Hematopoietic multipotent progenitor cell treated with erythropoietin and hydrocortisone succinate and interleukin-3 and kit ligand, for 17 days (in vitro differentiated cells): ENCODE measurements around the gene ACAN.
"Not testable (repeated sequence)": the region's sequence is repeated elsewhere in the genome, so short reads cannot be mapped to it uniquely, and the experiment has no call there.

ENCODE experiments used
- DNase-seq: peaks from one replicate; pipeline ENCODE4 v3.0.0-alpha.2; 2015; ENCODE audit warnings: low spot score

ACAN gene

DNA sequence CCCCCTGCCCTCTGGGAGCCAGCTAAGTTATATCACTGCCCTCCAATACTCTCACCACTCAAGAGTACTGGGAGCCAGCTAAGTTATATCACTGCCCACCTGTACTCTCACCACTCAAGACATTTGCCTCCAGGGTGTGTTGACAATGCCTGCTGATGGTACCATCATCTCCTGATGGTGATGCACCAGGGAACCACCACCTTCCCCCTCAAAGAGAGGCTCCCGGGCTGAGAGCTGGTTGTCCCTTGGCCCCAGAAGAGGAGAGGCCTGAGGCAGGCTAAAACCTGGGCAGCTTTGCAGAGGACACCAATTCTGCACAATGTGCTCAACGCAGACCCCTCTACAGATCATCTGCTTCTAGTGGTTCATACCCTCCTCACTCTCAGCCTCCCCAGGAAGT lies 99.6 kb downstream of the ACAN start:
- DNase-seq: no peak

DNA sequence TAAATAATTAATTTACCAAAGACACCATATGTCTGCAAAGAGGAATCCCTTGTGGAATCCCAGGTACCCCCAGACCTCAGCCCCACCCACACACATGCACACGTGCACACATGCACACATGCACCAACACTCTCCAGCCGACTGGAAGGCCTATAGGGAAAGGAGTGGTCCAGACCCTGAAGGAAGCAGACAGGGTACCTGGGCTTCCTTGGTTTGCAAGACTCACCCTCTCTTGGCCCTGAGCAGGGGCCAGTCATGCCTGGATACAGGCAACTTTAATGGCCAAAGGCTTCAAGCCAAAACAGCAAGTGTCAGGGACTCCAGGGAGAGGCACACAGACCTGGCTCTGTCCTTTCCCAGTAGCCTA lies 101.0 kb downstream of the ACAN start:
- no peak for DNase-seq

DNA sequence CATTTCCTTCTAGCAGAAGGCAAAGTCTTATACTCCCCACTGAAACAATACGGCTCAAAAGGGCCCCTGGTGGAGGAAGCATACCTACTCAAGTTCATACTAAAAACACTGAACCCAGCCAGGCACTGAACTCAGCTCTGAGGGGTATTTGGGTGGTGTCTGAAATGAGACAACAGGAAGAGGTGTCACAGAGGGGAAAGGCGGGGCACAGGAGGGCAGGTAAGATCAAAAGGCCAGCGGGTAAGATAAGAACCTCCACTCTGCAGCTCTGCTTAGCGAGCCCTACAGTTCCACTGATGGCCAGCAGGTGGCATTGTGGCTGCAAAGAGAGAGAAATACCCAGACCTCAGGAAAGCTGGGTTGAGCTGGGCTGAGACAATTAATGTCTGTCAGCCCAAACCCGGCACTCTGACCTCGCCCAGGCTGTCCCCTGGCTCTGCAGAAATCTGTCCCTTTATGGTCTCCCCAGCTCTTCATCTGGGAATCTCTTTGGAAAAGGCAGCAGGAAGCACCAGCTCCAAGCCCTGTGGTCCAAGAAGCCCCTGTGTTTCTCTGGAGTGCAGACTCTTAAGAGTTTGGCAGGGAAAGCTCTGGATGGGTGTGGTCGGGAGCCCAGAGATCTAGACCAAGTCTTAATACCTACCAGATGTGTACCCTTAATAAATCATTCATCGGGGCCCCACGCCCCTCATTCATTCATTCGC lies 101.5 kb downstream of the ACAN start:
- peak; percentile 78 for DNase-seq

DNA sequence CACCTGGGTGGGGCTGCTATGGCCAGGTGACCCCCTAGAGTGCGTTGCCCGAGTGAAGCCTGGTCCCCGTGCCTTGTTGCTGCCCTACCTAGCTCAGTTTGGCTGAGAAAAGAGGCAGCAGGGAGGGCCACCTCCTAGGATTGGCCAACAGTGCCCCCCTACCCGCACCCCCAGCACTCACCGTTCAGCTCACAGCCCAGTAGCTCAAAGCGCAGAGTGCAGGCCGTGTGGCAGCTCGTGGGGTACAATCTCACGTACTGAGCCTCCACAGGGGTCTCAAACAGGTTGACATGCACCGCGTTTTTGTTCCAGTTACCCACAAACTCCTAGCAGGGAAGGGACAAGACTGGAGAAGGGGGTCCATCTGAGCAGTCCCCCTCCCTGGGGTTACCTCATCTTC lies 102.3 kb downstream of the ACAN start:
- DNase-seq: no peak

DNA sequence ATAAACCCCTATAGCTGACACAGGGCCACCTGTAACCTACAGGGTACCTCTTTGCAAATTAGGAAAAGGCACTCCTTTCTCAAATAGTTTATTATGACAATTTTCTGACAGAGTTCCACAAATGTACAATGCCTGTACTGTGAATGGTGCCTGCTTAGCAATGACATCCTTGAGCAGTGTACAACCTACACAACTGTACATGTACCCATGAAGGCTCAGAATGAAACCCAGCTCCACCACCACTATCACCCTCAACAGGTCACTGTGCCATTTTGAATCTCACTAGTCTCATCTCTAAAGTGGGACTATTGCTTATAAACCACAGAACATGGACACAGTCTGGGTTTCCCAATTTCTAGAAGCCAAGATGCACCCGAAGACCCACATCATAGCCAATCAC lies 102.9 kb downstream of the ACAN start:
- DNase-seq: no peak

DNA sequence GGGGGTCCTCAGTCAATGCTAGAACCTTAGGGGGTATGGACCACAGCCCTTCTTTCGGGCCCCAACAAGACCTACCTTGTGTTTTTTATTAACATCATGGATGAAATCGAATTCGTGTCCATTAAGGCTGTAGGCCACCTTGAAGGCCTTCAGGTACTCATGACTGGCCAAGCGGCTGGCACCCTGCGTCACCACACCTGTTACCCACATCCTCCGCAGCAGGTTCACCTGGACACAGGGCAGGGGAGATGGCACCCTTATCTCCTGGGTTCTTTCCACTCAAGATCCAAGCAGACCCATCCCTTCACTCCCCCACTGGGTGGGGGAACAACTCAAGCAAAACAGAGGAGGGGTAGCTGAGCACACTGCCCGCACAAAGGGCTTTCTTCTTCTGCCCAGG lies 103.3 kb downstream of the ACAN start:
- no peak for DNase-seq

DNA sequence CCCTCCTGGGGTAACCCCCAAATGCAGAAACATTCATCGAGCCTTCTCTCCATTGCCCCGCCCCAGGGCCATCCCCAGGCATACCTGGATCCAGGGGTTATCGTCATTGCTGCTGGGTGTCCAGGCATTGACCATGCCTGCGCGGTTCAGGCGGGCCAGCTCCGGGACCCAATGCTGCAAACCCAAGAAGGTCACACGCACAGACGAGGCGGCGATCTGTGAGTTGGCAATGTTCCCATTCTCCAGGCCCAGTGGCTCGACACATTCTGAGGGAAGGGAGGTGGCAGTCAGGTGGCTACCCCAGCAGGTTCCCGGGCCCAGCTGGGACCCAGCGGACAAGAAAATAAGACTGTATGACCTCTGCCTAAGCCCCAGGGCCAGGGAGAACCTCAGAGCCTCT lies 103.9 kb downstream of the ACAN start:
- DNase-seq: no peak

DNA sequence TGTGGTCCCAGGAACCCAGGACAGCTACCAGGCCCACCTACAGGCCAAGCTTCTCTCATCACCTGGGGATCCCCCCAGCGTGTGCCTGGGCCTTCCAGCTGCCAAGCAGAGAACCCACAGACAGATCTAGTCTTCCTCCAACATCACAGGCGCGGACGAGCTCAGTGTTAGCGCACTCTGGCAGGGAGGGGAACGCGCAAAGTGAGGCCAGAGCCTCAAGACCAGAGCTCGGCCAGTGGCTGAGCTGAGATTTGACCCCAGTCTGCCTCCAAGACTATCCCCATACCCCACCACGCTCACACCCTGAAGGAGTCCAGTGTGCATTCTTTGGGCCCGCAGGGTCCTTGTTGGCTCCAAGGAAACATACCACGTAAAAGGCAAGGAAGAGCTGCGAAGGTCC lies 104.9 kb downstream of the ACAN start:
- DNase-seq: no peak

DNA sequence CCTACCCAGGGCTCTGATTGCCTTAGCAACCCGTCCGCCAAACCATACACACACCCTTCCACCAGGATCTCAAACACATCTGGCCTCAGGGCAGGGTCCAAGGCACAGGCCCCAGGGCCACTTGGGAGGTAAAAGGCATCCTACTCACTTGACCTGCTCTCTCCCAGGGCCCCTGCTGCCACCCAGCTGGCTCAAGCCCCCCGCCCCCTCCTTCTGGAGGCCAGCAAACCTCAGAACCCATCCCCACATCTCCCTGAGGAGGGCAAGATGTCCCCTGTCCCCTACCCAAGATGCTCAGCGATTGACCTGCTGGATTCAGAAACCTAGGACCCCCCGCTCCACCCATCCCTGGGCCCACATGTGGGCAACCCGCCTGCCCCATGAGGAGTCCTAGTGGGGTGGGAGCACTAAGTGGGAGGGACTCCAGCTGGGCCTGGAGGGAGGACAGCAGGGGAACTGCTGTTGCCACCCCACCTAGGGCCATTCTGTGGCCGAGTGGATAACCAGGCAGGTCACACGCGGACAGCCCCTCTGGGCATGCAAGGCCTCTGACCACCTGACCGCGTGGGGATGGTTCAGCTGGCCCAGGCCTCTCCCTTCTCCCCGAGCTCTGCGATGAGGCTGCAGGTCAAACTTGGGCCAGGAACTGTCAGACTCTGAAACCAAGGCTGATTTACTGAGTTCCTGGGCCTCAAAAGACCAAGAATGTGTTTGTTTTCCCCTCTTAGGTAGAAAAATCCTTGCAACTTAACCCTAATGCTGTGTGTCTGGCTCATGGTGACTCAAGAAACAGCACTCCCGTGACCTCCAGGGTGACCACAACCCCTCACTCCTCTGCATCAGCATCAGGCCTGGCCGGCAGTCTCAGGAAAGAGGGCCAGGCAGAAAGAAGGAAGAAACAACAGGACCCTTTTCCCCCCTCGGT lies 105.7 kb downstream of the ACAN start:
- no peak for DNase-seq

DNA sequence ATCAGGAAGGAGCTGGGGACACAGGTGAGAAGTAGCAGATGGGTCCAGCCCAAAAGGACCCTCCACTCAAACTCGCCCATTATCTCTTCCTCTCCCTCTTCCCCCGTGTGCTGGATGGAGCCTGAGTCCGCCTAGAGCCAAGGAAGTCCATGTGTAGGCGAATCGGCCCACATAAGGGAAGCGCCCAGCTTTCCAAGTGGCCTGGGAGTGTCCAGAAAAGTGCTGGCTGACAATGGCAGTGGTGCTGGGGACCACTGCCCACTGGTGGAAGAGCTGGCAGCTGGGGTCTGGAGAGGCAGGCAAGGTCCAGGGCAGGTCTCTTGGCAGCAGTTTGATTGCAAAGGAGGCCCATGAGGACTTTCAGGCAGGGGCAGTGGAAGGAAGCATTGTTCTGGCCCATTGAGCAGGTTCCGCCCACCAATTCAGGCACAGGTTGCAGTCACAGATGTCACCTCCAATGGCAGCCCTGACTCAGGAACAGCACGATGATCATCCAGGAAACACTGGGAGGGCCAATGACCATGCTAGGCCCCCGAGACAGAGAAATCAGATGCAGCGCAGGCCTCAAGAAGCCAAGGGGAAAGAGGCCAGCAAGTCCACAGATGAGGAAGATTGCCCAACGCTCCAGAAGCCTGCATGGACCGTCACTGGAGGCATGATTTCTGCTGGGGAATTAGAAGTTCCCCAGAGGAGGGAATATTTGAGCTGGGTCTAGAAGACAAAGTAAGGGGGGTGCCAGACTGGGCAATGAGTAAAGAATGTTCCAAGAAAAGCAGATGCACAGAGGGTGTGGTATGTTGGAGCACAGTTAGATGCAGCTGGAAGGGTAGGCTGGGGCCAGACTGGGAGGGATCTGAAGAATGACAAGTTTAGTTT lies 107.0 kb downstream of the ACAN start:
- DNase-seq: no peak

DNA sequence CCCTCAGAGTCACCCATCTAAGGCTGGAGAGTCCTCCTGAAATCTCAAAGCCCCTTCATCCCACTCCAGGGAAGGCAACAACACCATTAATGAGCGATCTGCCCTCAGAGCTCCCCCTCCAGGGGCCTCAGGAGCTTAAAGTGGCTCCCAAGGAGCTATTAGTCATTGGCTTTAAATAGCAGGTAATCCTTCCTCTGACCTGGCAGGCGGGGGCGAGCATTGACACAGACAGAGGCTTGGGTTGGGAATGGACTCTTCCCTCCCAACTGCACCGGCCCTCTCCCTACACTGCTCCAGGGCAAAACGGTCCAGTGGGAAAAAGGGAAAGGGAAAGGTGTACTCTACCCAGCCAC lies 108.5 kb downstream of the ACAN start:
- DNase-seq: no peak

DNA sequence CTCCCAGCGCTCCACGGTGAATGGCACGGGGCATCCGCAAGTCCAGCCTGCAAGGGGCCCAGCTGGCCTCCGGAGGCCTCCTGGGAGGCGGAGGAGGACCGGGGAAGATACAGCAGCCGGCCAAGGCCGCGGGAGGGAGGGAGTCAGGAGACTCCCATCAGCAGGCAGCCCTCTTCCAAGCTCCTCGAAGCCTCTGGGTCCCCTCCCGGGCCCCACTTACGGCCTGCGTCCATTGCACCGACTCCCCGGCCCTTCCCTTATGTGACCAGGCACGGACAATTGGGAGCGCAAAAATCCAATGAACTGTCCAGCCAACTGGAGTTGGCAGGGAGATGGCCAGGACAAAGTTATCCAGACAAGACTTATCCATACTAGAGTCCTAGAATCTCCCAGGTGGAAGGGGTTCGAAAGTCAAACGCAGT lies 109.3 kb downstream of the ACAN start:
- DNase-seq: no peak

DNA sequence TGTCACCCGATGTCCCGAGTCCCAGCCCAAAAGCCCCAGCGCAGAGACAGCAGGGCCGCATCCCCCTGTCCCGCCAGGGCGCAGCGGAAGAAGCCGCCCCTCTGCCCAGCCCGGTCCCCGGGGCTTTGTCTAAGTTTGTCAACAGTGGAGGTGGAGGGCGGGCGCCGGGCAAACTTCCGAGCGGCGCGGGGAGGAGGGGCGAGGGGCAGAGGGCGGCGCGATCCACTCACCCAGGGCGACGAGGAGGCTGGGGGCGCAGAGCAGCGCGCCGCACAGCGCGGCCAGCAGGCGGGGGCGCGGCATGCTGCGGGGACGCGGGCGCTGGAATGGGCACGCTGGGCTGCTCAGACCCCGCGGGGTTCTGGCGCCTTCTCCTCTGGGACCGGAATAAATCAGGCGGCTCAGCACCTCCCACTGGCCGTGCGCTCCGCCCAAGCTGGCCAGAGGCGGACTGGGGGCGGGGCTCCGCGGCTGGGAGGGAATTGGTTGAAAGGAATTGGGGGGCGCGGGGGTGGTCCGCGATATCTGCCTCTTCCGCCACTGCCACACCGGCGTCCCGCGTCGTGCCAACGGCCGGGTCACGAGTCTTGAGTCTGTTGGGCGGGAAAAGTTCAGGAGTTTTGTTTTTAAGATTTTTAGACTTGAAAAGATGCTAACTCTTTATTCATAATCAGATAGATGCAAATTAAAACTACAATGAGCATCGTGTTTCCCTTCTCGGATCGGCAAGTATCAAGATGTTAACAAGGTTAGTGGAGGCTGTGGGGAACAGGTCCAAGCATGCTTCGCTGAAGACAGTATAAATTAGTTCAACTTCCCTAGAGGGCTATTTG lies 110.0 kb downstream of the ACAN start, which contains the start of gene MFGE8:
TSS of gene MFGE8 (minus strand) at position 363 of the 833 bp plus-strand sequence. CDS start at position 303, 60 bp downstream.
- DNase-seq: no peak

DNA sequence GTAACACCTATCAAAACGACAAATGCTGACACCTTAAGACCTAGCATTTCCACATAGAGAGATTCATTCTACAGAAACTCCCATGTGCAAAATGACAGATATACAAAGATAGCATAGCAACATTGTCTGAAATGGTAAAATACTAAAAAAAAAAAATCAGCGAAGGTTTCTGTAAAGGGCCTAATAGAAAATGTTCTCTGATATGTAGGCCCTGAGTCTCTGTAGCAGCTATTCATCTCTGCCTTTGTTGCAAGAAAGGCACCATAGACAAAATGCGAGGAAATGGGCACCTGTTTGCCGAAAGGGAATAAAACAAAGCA lies 110.6 kb downstream of the ACAN start:
- DNase-seq: no peak

DNA sequence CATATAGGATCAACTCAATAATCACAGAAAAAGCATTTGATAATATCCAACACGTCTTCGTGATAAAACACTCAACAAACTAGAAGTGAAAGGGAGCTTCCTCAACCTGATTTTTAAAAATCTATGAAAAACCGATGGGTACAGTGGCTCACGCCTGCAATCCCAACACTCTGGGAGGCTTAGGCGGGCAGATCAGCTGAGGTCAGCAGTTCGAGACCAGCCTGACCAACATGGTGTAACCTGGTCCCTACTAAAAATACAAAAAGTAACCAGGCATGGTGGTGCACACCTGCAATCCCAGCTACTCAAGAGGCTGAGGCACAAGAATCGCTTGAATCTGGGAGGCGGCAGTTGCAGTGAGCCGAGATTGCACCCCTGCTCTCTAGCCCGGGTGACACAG lies 112.1 kb downstream of the ACAN start:
- DNase-seq: no peak

DNA sequence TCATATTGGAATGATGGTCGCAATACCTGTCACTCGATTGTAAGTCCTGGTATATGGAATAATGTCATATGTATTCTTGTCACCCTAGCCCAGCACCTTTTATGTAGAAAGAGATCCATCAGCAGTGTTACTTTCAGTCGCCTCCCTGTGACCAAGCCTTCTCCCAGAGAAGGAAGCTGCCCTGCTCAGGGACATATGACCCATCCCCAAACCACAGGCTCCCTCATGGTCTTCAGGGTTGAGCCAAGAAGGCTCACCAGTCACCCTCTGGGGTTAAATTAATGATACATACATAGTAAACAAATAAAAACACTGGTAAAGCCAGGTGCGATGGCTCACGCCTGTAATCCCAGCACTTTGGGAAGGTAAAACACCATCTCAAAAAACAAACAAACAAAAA lies 114.5 kb downstream of the ACAN start:
- DNase-seq: no peak

DNA sequence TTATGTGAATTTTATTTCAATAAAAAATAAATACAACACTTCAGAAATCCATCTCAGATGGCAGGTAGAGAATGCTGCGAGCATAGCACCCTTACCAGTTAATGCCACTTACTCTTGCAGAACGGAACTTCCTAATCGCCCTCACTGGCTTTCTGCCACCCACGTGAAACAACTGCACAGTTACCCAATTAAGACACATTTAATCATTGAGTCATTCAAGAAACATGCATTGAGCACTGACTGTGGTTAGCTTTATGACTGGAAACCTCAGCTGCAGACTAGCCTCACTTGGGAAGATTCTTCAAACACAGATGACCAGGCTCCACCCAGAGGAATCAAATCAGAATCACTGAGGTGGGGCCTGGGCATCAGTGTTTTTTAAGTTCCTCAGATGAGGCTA lies 115.5 kb downstream of the ACAN start:
- no peak for DNase-seq

DNA sequence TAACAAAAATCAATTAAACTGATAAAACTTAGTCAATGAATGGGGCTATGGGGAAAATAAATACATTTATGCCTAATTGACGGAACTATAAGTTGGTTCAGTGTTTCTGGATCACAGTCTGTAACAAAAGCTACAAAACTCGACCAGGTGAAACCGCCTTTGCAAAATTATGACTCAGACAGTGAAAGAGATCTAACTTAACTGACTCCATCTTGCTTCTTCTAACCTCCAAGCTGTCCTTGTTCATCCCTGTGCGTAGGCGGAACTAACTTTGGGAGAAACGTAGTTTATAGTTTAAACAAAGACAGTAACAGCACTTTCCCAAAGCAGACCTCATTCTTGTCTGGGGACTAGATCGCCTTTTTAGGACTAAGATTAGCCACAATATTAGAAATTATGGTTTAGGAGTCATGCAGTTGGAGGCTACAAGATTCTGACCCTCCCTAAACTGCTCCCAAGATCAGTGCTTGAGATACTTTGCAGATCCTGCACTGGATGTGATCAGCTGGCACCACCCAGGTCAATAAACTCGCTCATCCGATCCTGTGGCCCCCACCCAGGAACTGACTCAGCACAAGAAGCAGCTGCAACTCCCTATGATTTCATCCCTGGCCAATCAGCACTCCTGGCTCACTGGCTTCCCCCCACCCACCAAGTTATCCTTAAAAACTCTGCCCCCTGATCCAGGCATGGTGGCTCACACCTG lies 117.1 kb downstream of the ACAN start:
- DNase-seq: no peak

DNA sequence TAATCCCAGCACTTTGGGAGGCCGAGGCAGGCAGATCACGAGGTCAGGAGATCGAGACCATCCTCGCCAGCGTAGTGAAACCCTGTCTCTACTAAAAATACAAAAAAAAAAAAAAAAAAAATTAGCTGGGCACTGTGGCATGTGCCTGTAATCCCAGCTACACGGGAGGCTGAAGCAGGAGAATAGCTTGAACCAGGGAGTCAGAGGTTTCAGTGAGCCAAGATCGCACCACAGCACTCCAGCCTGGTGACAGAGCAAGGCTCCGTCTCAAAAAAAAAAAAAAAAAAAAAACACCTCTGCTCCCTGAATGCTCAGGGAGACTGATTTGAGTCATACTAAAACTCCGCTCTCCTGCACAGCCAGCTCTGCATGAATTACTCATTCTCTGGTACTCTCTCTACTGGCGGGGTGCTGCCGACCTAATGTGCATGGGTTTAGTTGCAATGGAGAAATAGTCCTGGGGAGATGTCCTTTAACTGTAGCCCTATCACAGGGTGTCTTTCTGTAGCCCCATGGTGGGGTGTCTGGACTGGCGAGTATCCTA lies 117.7 kb downstream of the ACAN start:
- DNase-seq: not testable (repeated sequence)
